ENCODE data around the gene SPOCK2. TPM values are rescaled to one million over a fixed set of nuclear protein-coding genes. Genes with fewer than 3 reads are reported as not detected.

Gene SPOCK2
- total and polyA plus RNA-seq, 2 of the 4 experiments (the other 2 are of a cell fraction): 0.02 TPM; not detected in 1

DNA sequence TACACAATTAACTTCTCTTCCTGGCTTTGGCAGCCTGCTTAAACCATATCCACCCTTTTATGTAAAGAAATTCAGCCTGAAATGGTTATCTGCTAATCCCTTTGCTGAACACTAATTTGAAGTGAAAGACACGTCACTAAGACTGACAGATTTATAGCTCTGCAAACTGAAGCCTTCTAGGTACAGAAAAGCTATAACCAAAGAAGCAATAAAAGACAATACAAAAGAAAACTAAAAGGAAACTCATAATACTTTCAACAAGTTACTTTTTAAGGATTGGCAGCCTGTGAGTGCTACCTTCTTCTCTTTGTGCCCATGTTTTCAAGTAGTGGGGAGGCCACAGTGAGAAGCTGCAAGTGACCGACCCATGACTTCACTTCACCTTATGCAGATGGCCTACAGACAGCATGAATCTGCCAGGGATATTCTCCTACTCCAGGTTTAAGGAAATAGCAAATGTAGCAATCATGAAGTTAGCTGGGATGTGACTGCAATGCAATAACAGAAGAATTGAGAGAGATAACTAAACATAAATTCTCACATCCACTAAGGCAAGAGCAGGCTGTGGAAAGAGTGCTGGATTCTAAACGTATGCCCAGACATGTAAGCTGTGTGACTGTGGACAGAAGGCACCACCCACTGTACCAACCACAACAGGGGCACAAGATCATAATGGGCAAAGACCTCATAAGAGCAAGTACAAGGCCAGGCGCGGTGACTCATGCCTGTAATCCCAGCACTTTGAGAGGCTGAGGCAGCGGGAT lies 10.7 kb upstream of the SPOCK2 start:
- ATAC-seq (ENCODE audit: low read depth): no peak
- Histone ChIP-seq H2AK5ac (ENCODE audit: low read depth, low read length) (peak overlapping the region; percentile 66), H2BK120ac (ENCODE audit: low read depth, low read length) (no peak overlapping the region), H3K4me1 (ENCODE audit: control insufficient read depth, insufficient read depth, low read length) (peaks cover 11% of the 10 kb centered on the region), H3K56ac (ENCODE audit: extremely low read depth, insufficient read depth, low read length) (no peak overlapping the region), H3K9ac (ENCODE audit: low read depth, low read length) (no peak overlapping the region), H3K79me1 (ENCODE audit: low read depth in 1 of 2, low read length in 2 of 2) (no peaks in the 10 kb centered on the region), H3K9me3 (ENCODE audit: control insufficient read depth, insufficient read depth, low read length) (no peaks in the 10 kb centered on the region), H4K20me1 (ENCODE audit: insufficient read depth, low read length) (peaks cover 10% of the 10 kb centered on the region; the same call in 1 of the 2 replicates), H2BK5ac (ENCODE audit: low read depth, low read length, poor library complexity, severe bottlenecking) (no peak overlapping the region), H3K27ac (ENCODE audit: insufficient read depth, low read length) (no peak overlapping the region), H3K4me3 (ENCODE audit: insufficient read depth, low read depth, low read length) (no peak overlapping the region), H3K4ac (ENCODE audit: low read depth, low read length) (no peak overlapping the region), H3K4me2 (ENCODE audit: low read depth, low read length) (no peak overlapping the region), H2AK9ac (replicated peaks; ENCODE audit: low read depth, low read length, poor library complexity) (no peak overlapping the region), H3K14ac (replicated peaks; ENCODE audit: low read depth, low read length) (no peak overlapping the region; the same call in 1 of the 2 replicates), H4K5ac (ENCODE audit: low read depth, low read length) (no peak overlapping the region), H3K9me1 (ENCODE audit: insufficient read depth, low read length) (peaks cover 3% of the 10 kb centered on the region; the same call in 1 of the 2 replicates), H3K27me3 (ENCODE audit: control insufficient read depth, insufficient read depth, low read length) (no peaks in the 10 kb centered on the region), H2AFZ (replicated peaks; ENCODE audit: low read length, poor library complexity) (no peak overlapping the region), H2BK15ac (ENCODE audit: low read depth, low read length) (no peak overlapping the region), H4K8ac (ENCODE audit: low read depth in 2 of 2, low read length in 2 of 2) (no peak overlapping the region), H4K91ac (ENCODE audit: insufficient read depth, low read depth, low read length) (no peak overlapping the region), H3K23ac (ENCODE audit: low read depth, low read length) (no peak overlapping the region), H3K18ac (ENCODE audit: low read depth, low read length) (no peak overlapping the region), H2BK20ac (ENCODE audit: low read depth, low read length) (peak overlapping the region; percentile 27; the same call in 1 of the 2 replicates), H3K36me3 (ENCODE audit: control insufficient read depth, insufficient read depth, low read length) (peaks cover 4% of the 10 kb centered on the region; the same call in 1 of the 2 replicates)
- in situ Hi-C loops (cut with MboI; ENCODE audit: low sequenced_read_pairs): no loop called here
- intact Hi-C loops (cut with micrococcal nuclease): no loop called here
- no peak for TF ChIP-seq MAZ (IDR thresholded peaks at IDR 0.05; ENCODE audit: borderline replicate concordance, low read depth, low read length)
- no peak for TF ChIP-seq POLR2A (IDR thresholded peaks at IDR 0.05; ENCODE audit: low read depth, low read length)
- no peak for TF ChIP-seq RCOR1 (IDR thresholded peaks at IDR 0.05; ENCODE audit: insufficient replicate concordance, low read length)
- no peak for TF ChIP-seq BHLHE40 (IDR thresholded peaks at IDR 0.05; ENCODE audit: low read depth, low read length)
- TF ChIP-seq, protein P1, sequence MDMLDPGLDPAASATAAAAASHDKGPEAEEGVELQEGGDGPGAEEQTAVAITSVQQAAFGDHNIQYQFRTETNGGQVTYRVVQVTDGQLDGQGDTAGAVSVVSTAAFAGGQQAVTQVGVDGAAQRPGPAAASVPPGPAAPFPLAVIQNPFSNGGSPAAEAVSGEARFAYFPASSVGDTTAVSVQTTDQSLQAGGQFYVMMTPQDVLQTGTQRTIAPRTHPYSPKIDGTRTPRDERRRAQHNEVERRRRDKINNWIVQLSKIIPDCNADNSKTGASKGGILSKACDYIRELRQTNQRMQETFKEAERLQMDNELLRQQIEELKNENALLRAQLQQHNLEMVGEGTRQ (IDR thresholded peaks at IDR 0.05; ENCODE audit: low read depth, low read length): no peak
- TF ChIP-seq FOS (IDR thresholded peaks at IDR 0.05; ENCODE audit: low read depth, low read length): no peak
- TF ChIP-seq CEBPB (IDR thresholded peaks at IDR 0.05; ENCODE audit: low read depth, low read length): no peak
- peak; percentile 7 for DNase-seq
- BruUV-seq (replicated peaks): no TSS peak
- POLR2A ChIA-PET (ENCODE audit: unreplicated experiment): no interaction called here
- dilution Hi-C loops (cut with HindIII; ENCODE audit: low sequenced_read_pairs, unreplicated experiment): no loop called here
- CTCF ChIA-PET: interaction anchor here (1.2 kb wide), 1 partner anchor 50 kb away, joined by 3 read pairs; no protein-coding TSS in a partner anchor
- WGBS, 2 experiments (ENCODE audit: extremely low coverage in 2 of 2, insufficient read length in 1 of 2): 94% methylated on average over 3 of the region's 6 CpGs; no CpG with 5 or more reads in 1 of the 2 experiments
